ENCODE results near the gene GULP1.

GRCh38 chr2:188345831-188346458 lies 54.3 kb downstream of the GULP1 start:
- TF ChIP-seq REST (IDR thresholded peaks at IDR 0.05; ENCODE audit: low read depth) (no peak), RAD21 (IDR thresholded peaks at IDR 0.05; ENCODE audit: low read depth) (no peak), YY1 (IDR thresholded peaks at IDR 0.05; ENCODE audit: low read depth) (no peak), EGR1 (IDR thresholded peaks at IDR 0.05) (no peak), NFIC (IDR thresholded peaks at IDR 0.05) (no peak), TCF12 (IDR thresholded peaks at IDR 0.05; ENCODE audit: low read depth) (no peak)

All from Ishikawa (cell line).